ENCODE measurements around the gene BMP10.

BMP10 gene

DNA sequence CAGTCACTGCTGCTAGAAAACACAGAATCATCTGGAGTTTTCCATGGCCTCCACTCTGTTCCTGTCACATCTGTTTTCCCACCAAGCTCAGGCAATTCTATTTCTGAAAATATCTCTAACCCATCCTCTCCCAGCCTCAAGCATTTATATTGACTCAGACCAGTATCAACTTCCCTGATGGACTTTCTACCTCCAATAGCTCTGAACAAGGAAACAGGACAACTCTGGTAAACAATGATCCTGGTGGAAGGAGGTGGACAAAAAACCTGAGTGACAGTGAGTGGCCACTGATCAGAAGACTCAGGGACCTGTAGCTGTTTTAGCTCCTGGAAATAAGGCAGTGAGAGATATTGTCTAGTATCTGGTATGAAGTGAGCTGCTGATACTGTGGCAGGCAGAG lies 23.4 kb downstream of the BMP10 start:
- DNase-seq, result no peak

DNA sequence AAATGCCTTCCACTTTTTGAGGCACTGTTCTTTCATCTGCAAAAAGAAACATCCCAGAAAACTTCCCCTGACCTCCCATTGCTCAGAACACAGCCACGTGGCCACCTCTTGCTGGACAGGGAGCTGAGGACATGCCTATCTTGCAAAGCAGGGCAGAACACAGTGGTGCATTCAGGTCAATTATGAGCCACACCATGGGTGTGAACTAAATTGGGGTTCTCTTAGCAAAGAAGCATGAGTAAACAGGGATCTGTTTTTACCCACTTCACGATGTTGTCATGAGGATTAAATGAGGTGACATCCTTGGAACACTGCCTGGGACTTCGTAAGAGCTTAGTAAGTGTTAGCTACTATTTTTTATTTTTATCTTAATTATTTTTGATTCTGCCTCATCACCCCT lies 25.1 kb downstream of the BMP10 start:
- no peak for DNase-seq

DNA sequence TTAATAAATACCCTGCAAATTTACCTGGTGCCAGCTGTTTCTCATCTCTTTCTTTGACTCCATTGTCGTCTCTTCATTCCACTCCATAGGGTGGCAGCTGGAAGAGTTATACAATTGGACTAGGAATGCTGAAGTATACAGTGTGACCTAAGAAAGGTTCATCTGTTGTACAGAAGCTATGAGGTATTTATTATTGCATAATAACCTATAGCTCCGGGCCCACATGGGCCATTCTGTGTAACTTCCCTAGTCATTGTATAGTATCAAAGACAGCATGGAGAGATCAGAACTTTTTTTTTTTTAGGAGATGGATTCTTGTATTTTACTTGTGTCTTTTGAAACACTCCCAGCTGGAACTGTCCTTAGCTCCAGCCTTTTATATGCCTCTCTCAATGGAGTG lies 26.2 kb downstream of the BMP10 start:
- no peak for DNase-seq

DNA sequence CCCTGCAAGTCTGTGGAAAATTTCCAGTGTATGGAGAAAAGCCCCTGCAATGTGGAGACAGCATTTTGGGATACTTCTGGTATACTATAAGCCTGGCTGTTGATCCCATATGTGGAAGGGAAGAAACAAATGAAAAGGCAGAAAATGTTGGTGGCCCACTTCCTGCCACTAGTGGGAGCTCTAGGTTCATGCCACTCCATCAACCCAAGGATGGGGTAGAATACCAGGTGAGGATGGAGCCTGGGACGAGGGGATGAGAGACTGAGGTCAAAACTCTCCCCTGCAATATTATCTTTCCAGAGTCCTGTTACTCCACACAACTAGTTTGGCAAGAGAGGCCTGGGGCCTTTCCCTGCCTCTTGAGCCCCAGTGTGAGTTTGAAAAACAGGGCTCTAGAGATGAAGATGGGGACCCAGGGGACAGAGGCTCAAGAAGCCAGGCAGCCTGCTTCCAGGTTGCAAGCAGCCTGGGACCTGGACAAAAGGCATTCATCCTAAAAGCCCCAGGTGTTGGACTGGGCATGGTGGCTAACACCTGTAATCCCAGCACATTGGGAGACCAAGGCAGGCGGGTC lies 31.9 kb downstream of the BMP10 start:
- DNase-seq, result no peak

DNA sequence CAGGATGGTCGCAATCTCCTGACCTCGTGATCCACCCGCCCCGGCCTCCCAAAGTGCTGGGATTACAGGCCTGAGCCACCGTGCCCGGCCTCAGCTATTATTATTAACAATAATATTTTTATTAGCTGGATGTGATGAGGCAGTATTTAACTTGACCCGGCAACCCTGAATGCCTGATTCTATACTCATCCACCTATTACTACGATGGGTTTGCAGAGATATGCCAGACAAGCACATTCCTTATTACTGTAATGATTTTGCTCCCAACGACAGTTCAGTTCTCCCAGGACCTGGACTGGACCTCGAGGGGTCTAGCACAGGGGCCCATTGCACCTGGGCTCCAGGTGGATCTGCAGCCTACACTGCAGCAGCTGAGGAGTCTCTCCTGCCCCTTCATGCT lies 32.6 kb downstream of the BMP10 start:
- DNase-seq, result no peak

DNA sequence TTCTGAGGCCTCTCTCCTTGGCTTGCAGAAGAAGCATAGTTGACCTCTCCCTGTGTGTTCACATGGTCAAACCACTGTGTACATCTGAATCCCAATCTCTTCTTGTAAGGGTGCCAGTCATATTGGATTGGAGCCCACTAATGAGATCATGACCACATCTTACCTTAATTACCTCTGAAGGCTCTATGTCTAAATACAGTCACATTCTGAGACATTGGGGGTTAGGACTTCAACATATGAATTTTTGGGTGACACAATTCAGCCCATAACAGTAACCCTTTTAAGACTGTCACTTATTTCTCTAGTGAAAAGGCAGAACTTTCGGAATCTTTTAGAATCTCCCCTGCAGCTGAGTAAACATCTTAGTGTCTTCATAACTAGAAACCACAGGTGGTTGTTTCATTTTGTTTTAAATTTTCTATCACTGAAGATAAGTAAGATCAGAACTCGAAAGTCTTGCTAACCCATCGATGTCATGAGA lies 33.3 kb downstream of the BMP10 start:
- DNase-seq, result no peak

DNA sequence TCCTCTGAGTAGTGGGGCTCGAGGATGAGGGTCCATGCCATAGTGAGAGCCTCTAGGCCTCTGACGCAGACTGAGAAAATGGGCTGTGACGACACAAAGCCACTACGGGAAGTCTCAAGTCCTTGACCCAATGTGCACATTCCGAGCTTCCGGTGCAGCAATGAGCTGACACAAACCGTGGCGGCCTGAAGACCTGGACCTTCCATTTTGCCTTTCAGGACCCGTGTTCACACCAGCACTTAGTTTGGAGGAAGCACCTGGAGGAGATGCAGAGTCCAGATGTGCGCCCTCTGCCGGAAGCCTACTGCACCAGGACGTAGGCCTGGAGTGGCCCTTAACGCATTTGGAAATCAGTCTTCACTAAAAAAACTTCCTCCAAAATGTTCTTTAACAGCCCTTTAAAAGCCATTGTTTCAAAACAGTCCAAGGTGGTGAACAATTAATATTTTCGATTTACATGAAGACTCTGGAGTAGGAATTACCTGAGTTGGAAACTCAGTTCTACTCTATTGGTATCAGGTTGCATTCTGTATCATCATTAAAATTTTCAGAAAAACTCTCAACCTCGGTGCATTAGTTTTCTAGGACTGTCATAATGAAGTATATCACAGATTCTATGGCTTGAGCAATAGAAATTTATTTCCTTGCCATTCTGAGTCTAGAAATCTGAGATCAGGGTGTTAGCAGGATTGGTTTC lies 33.9 kb downstream of the BMP10 start:
- DNase-seq, result no peak

DNA sequence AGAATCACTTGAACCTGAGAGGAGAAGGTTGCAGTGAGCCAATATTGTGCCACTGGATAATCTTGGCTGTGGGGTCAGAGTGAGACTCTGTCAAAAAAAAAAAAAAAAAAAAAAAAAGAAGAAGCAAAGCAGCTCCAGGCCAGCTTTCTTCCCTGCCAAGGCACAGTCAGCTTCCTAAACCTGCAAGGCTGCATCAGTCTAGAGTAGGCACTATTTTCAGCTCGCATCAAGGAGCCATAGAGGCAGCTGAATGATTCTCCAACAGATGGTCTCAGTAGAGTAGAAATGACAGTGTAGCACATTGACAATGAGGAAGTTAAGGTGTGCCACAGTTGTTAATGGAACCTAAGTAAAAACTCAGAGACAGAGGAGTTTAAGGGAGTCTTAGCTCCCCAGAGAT lies 35.6 kb downstream of the BMP10 start:
- DNase-seq, result no peak

DNA sequence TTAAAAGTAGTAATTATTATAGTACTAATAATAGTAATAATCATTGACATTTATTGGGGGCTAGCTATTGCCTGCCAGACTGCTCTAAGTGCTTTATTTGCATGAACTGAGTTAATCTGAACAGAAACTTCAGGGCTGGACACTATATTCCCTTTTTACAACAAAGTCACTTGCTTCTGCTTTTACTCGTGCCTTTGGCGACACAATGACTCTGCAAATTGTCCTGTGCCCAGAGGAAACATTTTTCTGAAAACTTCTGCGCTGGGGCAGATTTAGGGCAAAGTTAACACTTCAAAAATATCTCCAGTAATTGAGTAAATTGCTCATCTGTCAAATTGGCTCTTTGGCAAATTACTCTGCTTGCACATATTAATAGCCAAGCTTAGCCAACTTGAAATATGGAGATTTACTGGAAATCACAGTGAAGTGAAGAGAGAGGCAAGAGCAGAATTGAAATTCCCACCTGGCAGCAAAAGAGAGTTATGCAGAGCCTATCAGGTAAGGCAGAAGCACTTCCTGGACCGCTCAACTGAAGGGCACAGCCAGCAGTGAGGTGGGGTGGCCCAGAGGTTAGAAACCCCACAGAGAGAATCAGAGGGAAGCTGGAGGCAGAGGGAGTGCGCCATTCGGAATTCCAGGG lies 36.3 kb downstream of the BMP10 start:
- DNase-seq, result no peak

DNA sequence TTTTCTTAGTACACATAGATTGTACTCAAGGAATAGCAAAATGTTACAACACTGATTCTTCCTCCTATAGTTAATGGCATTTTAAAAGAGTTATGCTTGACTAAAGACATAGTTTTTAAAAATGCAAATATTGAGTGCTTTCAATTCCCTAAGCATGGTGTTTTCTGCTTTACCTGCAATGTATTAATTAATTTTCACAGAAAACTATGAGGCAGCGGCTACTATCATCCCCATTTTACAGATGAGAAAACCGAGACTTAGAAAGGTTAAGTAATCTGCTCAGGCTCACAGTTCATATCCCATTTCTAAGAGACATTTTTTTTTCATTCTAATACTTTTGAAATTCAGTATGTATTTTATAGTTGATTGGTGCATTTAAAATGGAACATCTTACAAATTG lies 38.0 kb downstream of the BMP10 start:
- DNase-seq, result no peak

DNA sequence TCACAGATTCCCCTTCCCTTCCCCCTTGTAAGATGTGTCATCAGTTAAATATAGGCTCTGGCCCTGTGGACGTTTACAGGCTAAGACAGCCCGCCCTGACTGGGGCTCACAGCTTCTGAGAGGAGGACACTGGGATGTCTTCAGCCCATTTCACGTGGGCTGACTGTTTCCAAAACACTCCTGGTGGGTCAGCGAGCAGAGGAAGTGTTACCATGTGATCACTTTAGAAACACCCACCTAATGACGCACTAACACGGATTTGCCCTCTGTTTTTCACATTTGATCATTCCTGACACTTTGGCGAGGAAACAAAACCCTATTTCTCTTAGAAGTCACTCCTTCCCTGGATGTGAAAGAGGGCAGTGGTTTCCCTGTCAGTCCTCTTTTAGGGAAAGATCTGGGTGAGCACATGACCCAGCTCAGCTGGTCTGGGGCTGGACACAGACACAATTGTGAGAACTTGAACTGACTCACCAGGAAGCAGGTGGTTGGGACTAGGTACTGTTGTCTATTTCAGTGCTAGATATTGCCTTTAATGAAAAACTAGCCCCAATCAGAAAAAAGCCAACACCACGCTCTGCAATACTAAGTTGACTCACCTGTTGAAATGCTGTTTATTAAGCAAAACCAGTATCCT lies 38.8 kb downstream of the BMP10 start:
- DNase-seq, result no peak

DNA sequence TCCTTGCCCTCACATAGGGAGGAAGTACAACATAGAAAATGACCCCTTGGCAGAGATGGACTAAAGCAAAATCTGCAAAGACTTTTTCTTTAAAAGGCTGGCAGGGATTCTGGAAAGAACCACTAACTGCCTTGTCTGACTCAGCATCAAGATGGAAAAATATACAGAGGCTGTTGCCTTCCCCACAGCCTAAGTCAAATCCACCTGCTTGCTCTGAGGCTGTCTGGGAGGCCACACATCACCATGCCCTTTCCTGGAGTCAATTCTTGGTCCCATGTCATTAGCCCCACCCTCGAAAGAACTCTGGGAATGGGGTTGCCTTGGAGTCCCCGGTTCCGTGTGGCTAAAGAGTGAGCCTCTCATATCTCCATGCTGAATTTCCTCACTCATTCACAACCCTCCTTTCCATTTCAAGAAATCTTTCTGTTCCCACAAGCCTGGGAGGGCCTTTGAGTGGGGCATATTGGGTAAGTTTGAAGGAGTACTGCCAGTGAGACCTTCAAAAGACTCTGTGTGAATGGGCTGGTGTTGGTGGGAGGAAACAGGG lies 39.4 kb downstream of the BMP10 start:
- DNase-seq, result no peak

DNA sequence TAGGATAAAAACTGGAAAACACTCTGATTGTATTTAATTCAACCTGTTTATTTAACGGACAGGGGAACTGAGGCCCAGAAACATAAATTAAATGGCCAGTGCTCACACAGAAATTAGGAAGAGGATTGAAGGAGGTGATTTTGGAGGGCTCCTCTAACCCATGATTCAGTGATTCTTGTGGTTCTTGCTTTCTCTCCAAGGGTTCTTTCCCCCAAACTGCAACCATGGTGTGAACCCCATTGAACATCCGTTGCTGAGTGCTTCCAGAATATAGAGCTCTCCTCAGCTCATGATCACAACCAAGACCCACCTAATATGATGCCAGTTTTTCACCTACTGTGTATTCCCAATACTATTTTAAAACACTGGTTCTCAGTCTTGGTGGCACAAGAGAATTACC lies 41.4 kb downstream of the BMP10 start:
- no peak for DNase-seq

DNA sequence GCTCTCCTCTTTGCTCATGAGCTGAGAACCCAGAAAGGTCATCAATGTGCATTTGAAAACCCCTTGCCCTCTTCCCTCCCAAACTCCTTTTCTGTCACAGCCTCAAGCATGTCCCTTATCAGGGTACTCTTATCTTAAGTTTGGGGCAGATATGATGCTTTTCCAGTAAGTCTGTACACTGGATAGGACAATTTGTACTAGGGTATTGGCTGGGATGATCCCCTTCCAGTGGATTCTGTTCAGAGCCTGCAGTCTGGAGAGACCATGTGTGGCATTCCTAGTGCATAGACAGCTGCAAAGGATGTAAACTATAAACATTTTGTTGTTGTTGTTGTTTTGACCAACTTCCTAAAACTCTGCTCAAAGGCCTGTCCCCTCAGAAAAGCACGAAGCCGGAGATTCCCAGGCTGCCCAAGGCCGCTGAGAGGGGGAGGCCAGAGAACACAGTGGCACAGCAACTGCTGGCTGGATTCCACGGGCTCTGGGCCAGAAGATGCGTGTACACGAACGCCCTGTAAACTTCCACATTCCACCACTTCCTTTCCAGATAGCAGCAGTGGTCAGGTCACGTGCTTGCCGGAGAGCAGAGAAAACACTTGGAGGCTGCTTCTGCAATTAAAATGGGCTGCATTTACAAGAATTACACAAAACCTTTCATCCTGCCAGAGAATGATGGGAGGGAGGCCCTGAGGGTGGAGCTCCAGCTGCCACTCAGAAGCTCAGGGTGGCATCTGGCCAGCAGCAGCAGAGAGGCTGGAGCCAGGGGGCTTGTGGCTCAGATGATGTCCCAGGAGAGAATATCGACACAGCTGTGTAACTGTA lies 42.1 kb downstream of the BMP10 start:
- DNase-seq, result no peak

DNA sequence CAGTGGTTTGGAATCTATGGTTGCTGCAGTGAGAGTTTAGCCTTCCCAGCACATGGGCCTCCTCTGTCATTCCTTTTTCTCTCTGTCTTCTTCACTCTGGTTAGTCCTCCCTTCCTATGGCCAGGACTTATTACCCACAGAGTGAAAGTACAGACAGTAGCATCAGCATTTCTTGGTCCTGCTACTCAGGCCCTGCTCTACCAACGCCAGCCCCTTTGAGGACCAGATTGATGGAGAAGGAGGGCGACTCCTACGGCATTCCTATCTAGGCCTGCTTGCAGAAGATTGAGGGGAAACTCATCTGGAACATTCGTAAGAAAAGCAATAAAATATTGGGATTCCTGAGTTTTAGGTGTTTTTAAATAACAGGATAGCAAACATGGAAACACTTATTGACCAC lies 43.5 kb downstream of the BMP10 start:
- DNase-seq, result no peak

DNA sequence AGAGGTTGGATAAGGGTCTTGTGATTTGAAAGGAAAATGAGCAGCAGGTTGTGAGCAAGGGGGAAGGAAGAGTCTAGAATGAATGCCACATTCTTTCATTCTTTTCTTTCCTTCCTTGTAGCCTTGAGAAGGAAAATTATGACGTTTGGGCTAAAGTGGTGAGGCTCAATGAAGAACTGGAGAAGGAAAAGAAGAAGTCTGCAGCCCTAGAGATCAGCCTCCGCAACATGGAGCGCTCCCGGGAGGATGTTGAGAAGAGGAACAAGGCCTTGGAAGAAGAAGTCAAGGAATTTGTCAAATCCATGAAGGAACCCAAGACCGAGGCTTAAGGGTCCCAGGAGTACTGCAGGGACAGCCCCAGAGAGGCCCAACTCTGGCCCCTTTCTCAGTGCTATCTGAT lies 45.3 kb downstream of the BMP10 start:
- no peak for DNase-seq

DNA sequence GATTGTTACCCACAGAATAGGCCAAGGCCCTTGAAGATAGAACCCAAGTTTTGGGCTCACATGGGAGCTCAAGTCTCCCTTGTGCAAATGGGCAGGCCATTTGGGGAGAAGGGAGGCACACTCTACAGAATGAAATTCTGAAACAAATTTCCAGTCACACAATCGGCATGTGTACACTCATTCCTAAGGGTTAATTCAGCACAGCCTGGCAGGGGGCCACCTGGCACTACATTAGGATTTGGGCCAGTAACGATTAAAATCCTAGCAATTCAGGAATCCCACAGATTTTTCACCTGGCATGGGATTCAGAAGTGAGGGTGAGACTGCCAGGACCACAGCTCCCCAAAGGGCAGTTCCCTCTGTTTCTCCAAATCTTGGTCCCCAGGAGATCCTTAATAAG lies 46.4 kb downstream of the BMP10 start:
- no peak for DNase-seq

DNA sequence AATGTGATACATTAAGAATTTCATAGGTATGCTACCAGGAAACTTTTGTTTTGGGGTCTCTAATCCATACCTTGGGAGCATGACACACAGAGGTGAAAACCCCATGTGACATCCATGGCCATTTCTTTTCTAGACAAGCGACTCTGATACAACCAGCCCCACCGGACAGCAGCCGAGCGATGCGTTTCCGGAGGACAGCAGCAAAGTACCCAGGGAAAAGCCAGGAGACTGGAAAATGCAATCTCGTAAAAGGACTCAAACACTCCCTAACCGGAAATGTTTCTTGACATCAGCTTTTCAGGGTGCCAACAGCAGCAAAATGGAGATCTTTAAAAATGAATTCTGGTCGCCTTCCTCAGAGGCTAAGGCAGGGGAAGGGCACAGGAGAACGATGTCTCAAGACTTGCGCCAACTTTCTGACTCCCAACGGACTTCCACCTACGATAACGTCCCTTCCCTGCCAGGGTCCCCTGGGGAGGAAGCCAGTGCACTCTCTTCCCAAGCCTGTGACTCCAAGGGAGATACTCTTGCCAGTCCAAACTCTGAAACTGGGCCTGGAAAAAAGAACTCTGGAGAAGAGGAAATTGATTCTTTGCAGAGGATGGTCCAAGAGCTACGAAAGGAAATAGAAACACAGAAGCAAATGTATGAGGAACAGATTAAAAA lies 48.9 kb downstream of the BMP10 start:
- DNase-seq, result no peak

DNA sequence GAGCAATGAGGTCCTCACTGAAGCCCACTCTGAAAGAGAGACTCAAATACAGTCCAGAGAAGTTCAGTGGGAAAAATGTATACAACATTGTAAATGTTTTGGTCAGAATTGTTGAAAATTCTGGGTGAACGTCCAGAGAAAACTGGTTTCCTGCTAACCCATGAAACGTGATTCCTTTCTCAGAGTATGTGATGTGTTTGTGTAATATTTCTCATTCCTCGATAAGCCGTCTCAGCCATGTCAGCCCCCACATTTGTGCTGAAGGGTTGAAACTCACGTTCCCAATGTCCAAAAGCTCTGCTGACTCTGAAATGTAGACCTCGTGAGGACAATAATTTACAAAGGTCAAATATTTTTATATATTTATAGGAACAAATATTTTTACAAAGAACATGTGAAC lies 51.6 kb downstream of the BMP10 start:
- no peak for DNase-seq

DNA sequence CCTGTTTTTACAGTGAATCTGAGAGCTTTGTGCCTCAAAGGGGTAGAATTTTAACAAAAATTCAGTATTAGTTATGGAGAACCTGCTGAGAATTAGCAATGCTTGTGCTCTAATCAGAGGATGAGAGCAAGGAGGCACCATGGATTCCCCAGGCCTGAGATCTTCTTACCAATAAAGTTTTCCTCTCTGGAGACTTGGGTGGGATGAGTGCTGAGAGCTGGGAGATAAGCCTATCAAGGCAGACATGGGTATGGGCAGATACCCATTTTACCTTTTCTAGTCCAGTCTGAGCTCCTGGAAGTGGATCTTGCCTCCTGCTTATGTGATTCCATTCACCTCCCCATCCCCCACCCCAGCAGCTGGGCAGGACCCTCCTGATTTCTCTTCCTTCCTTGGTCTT lies 53.9 kb downstream of the BMP10 start:
- DNase-seq, result no peak
